GM12874 (cell line): ENCODE measurements around the gene C1S.

Experiments
- CTCF ChIP-seq: IDR thresholded peaks from 2 replicates; pipeline ENCODE4 v1.5.1; 2011; ENCODE audit warnings: low read depth, mild to moderate bottlenecking, control low read depth, low read length, moderate library complexity; ENCODE audit not compliant: insufficient read depth

The C1S gene

DNA sequence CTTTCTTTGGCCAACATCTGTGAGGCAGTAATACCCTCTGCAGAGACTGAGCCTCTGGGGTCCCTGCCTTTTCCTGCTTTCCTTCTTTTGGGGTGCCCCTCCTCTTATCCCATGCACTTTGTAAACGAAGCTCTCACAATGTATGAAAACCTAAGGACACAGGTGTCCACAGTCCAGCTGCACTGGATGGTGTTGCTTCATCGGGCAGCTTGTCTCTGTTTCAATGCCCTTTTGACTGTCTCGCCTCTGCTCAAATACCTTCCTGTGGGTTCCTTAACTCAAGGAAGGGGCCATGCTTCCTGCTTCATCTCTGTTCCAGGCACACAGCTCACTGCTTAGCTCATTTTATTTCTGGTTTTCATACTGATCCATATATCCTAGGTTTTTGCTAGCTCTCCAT lies 42.1 kb downstream of the C1S start:
- no peak for TF ChIP-seq CTCF

DNA sequence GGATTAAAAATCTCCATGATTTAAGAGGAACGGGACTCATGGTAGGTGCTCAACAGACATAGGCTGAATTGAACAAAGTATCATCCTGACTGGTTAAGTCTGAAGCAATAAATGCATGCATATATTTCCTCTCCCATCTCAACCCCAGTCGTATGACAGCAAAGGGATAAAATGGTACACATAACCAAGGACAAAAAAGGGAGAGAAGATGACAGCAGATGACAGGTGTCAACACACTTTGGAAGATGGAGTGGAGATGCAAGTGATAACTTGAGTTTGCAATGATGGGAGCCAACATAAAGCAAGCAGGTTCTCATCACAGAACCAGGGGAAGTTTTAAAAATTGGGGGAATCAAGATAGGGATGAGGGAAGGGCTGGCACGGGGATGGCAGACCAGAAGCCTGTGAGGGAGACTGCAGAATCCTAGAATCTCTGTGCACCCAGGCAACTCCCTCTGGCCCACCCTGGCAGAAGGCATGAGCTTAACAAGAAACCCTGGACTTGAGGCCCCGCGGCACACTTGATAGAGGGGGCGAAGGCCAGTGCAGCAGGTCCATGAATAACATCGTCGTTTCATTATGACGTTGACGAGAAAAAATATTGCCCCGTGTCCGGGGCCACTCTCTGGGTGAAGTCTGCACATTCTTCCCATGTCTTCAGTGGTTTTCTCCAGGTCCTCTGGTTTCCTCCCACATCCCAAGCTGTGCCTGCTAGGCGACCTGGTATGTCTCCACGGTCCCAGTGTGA lies 43.5 kb downstream of the C1S start:
- TF ChIP-seq CTCF = no peak

GRCh38 chr12:7106082-7106481 lies 45.6 kb downstream of the C1S start:
- TF ChIP-seq CTCF = no peak

- TF ChIP-seq CTCF = no peak
These were observed 47.1 kb downstream of the C1S start for GRCh38 chr12:7107636-7108002.

DNA sequence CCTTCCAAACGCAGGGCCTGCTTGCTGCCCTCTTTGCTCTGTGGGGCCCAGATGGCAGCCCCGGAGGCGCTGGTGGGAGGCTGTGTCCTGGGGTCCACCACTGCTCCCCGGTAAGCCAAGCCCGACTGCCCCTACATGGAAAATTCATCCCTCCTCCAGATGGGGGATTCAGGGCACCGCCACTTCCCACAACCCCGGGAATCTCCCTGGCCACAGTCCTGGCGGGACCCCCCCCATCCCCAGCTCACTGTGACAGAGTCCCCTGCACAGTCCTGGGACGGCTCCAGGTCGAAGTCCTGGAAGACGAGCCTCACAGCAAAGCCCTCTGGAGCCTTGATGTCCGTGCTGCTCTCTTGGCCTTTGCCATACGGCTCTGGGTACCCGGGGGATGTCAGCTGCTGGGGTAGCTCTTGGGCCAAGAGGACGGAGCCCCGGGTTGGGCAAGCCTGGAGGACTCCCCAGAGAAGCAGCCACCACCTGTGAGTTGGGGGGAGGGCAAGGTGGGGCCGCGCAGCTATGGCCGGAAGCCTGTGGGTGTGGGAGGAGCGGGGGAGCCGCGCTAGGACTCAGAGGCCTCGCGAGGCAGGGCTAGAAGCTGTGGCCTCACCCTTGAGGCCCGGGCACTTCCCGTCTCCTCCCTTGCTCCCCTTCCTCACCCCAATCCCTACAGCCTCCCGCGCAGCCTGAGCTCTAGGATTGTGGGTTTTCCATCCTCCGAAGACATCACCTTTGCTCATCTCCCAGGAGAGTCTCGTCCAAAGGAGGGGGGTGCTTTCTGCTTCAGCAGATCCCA lies 47.7 kb downstream of the C1S start:
- TF ChIP-seq CTCF = no peak

- TF ChIP-seq CTCF = peak; percentile 97
These were observed 48.5 kb downstream of the C1S start, which contains the start of gene C1RL for GRCh38 chr12:7108796-7109571. Gene C1RL (minus strand): TSS chr12:7109214. CDS start chr12:7109180, 34 bp downstream.

GRCh38 chr12:7109572-7109920 lies 49.0 kb downstream of the C1S start:
- no peak for TF ChIP-seq CTCF
